Tibial artery (tissue), 4 donors: ENCODE data around the gene RC3H2.

ENCODE experiments used
- DNase-seq, 2 donors: peaks; one replicate each; pipeline ENCODE4 v3.0.0-alpha.2; 2019
- H3K27ac ChIP-seq, 2 donors: fragments of 200-600 bp; sonication (generic) in 1 of 2; 1 replicate in 1 of 2; 2 replicates in 1 of 2; pipeline ENCODE4 v1.5.1; 2018 to 2019; ENCODE audit warnings: mild to moderate bottlenecking in 1 of 2
- H3K27me3 ChIP-seq, 2 donors: fragments of 200-600 bp; sonication (generic) in 1 of 2; one replicate each; pipeline versions ENCODE4 v1.5.1 to v1.6.0; 2016 to 2019
- H3K36me3 ChIP-seq, 3 donors: fragments of 200-600 bp; sonication (generic) in 2 of 3; one replicate each; pipeline ENCODE4 v1.5.1; 2016 to 2019; ENCODE audit warnings: mild to moderate bottlenecking in 2 of 3
- H3K4me1 ChIP-seq, 4 donors: fragments of 200-600 bp; sonication (generic) in 2 of 4; 1 replicate in 3 of 4; 2 replicates in 1 of 4; pipeline ENCODE4 v1.5.1; 2016 to 2019
- H3K4me3 ChIP-seq, 2 donors: fragments of 200-600 bp; sonication (generic) in 1 of 2; 1 replicate in 1 of 2; 2 replicates in 1 of 2; pipeline ENCODE4 v1.5.1; 2018 to 2019; ENCODE audit warnings: mild to moderate bottlenecking in 2 of 2
- H3K9me3 ChIP-seq, 3 donors: fragments of 200-600 bp; sonication (generic) in 1 of 3; one replicate each; pipeline ENCODE4 v1.5.1; 2016 to 2019
- intact Hi-C: fragments of 100-400 bp; cut with DNase I; formaldehyde crosslinking; loops from one replicate; pipeline ENCODE4 v1.15.0; 2023; ENCODE audit warnings: low total_unique reads
- TF ChIP-seq, protein P1 (sequence below), 2 experiments: fragments of 200-600 bp in 1 of 2; fragments of 450-650 bp in 1 of 2; IDR thresholded peaks; one replicate each; pipeline ENCODE4 v1.5.1; 2017 to 2019; ENCODE audit warnings: antibody characterized with exemption in 2 of 2, mild to moderate bottlenecking in 1 of 2, moderate library complexity in 1 of 2

RC3H2 gene

DNA sequence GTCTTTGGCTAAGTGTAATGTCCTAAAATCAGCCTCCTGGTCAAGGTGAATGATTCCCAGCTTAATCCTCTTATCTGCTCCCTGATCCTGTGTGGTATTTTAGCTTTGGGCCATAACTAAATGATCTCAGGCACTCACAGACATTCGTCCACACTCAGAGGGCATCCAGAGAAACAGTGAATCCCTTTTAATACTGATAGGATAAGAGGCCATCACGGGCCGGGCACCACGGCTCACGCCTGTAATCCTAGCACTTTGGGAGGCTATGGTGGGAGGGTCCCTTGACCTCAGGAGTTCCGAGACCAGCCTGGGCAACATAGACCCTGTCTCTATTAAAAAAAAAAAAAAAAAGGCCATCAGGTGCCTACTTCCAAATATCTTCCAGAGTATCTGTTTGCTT lies 83.1 kb downstream of the RC3H2 start:
- H3K4me1 ChIP-seq = peaks cover 0 to 32% (median 20%) of the 10 kb centered on the region in 4 donors
- H3K36me3 ChIP-seq = peaks cover 12 to 68% (median 36%) of the 10 kb centered on the region in 3 donors
- intact Hi-C loops = no loop called here
- DNase-seq = no peak
- H3K27ac ChIP-seq = no peak overlapping the region
- H3K4me3 ChIP-seq = no peak overlapping the region
- H3K27me3 ChIP-seq = no peaks in the 10 kb centered on the region
- TF ChIP-seq, protein P1, sequence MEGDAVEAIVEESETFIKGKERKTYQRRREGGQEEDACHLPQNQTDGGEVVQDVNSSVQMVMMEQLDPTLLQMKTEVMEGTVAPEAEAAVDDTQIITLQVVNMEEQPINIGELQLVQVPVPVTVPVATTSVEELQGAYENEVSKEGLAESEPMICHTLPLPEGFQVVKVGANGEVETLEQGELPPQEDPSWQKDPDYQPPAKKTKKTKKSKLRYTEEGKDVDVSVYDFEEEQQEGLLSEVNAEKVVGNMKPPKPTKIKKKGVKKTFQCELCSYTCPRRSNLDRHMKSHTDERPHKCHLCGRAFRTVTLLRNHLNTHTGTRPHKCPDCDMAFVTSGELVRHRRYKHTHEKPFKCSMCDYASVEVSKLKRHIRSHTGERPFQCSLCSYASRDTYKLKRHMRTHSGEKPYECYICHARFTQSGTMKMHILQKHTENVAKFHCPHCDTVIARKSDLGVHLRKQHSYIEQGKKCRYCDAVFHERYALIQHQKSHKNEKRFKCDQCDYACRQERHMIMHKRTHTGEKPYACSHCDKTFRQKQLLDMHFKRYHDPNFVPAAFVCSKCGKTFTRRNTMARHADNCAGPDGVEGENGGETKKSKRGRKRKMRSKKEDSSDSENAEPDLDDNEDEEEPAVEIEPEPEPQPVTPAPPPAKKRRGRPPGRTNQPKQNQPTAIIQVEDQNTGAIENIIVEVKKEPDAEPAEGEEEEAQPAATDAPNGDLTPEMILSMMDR (IDR thresholded peaks at IDR 0.05) = no peak
- H3K9me3 ChIP-seq = no peaks in the 10 kb centered on the region

DNA sequence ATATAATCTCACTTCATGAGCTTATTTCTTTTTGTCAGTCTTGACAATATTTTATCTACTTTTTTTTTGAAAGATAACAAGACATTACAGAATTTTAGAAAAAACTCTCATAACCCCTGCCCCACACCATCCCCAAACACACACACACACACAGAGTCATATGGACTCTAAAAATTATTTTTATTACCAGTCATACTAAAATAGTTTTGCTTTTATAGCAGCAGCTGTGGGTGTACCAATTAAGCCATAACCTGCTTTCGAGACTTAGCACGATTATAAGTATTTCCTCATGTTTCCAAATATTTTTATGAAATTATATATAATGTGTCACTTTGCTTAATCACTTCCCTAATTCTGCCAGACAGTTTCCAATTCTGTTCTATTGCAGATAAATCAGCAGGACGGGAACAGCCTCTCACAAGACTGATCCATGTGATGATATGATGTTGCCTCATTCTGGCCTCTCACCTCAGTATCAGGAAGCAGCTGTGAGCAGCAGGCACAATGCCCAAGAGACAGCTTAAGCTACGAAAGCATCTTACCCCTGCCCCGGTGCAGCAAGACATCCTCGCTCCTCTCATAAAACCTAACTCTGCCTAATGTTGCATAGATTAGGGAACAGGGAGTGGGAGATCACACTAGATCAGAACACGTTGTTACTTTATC lies 83.7 kb downstream of the RC3H2 start:
- Histone ChIP-seq H3K4me1 (peaks cover 0 to 26% (median 13%) of the 10 kb centered on the region in 4 donors), H3K27me3 (no peaks in the 10 kb centered on the region), H3K4me3 (no peak overlapping the region), H3K27ac (no peak overlapping the region), H3K9me3 (no peaks in the 10 kb centered on the region), H3K36me3 (peaks cover 12 to 73% (median 36%) of the 10 kb centered on the region in 3 donors)
- intact Hi-C loops = no loop called here
- peak; percentile 63 to 72 for DNase-seq
- TF ChIP-seq, protein P1 (IDR thresholded peaks at IDR 0.05) = no peak

DNA sequence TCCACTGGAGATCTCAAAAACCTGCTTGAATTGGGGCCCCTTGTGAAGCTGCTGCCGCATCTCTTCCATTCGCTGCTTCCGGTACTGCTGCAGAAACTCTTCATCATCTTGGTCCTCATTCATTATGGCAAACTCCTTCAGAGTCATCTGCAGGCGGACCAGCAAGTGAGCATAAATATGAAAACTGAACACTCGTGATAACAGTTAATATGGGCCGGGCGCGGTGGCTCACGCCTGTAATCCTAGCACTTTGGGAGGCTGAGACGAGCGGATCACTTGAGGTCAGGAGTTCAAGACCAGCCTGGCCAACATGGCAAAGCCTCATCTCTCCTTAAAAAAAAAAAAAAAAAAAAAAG lies 84.7 kb downstream of the RC3H2 start:
- intact Hi-C loops = no loop called here
- TF ChIP-seq, protein P1 (IDR thresholded peaks at IDR 0.05) = no peak
- no peak overlapping the region for H3K27ac ChIP-seq
- no peaks in the 10 kb centered on the region for H3K27me3 ChIP-seq
- no peak overlapping the region for H3K4me3 ChIP-seq
- H3K4me1 ChIP-seq = peaks cover 0 to 21% (median 7%) of the 10 kb centered on the region in 4 donors
- H3K9me3 ChIP-seq = no peaks in the 10 kb centered on the region
- H3K36me3 ChIP-seq = peaks cover 12 to 73% (median 36%) of the 10 kb centered on the region in 3 donors
- no peak for DNase-seq

DNA sequence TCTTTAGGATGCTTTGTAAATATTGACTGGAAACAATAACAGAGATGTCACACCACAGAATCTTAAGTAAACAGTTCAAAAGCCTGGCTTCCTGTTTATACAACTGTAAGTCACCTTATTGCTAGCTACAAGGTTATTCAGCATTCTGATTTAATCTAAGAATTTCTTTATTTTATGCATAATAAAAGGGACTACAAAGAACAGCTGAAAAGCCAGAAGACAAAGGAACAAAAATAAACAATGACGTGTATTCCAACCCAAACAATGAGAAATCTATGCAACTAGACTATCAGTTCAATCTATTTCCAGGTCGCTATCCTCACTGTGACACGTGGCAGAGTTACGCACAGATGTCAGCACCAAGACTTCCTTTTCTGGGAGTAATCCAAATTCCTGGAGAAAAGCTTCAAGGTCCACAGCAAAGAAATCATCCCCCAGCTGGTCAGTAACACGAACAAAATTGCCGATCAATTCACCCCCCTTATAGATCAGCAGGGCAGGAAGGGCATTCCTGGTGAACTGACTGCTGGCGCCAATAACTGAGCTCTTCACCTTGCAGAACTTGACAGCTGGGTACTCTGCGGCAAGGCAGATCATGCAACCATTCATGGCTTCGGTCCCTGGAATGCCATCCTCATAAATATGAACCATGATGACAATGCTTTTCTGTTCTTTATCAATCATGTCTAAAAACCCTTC lies 85.2 kb downstream of the RC3H2 start:
- DNase-seq = no peak
- peaks cover 0 to 19% (median 5%) of the 10 kb centered on the region in 4 donors for H3K4me1 ChIP-seq
- TF ChIP-seq, protein P1 (IDR thresholded peaks at IDR 0.05) = no peak
- no peak overlapping the region for H3K27ac ChIP-seq
- peaks cover 12 to 73% (median 36%) of the 10 kb centered on the region in 3 donors for H3K36me3 ChIP-seq
- no peaks in the 10 kb centered on the region for H3K27me3 ChIP-seq
- intact Hi-C loops = no loop called here
- H3K4me3 ChIP-seq = no peak overlapping the region
- H3K9me3 ChIP-seq = no peaks in the 10 kb centered on the region

DNA sequence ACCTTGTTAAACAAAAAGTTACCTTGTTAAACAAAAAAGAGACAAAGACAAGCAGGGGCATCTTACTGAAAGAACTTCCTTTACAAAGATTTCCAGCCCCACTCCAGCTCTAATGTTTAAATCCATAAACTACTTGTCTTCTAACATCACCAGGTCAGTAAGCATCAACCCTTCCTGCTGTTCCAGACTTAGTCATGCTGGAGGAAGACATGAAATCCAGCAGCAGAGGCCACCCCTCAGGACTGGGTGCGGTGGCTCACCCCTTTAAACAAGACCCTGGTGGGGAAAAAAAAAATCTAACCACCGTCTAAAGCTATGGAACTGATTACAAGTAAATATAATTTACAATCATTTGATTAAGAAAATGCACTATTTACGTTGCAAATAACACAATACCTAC lies 85.8 kb downstream of the RC3H2 start:
- H3K36me3 ChIP-seq = peaks cover 12 to 72% (median 36%) of the 10 kb centered on the region in 3 donors
- H3K4me3 ChIP-seq = no peak overlapping the region
- H3K9me3 ChIP-seq = no peaks in the 10 kb centered on the region
- peaks cover 0 to 19% (median 4%) of the 10 kb centered on the region in 4 donors for H3K4me1 ChIP-seq
- intact Hi-C loops = no loop called here
- TF ChIP-seq, protein P1 (IDR thresholded peaks at IDR 0.05) = no peak
- no peak overlapping the region for H3K27ac ChIP-seq
- DNase-seq = no peak
- no peaks in the 10 kb centered on the region for H3K27me3 ChIP-seq
